Fibroblast of lung (primary cell): ENCODE measurements around the gene TRAPPC5.

ENCODE experiments used
- CTCF ChIP-seq, 2 donors: IDR thresholded peaks in 1 of 2; conservative IDR thresholded peaks in 1 of 2; 1 replicate in 1 of 2; 2 replicates in 1 of 2; pipeline ENCODE4 v1.5.1; 2011 to 2012; ENCODE audit warnings: low read length in 2 of 2, control low read depth in 1 of 2, inconsistent platforms in 1 of 2, low read depth in 1 of 2, mild to moderate bottlenecking in 1 of 2
- EZH2 ChIP-seq: IDR thresholded peaks from 2 replicates; pipeline ENCODE4 v1.5.1; 2012; ENCODE audit warnings: low read length, control low read depth, mild to moderate bottlenecking; ENCODE audit errors: missing control alignments

GRCh38 chr19:7661744-7662538 is 18.7 kb upstream of the TRAPPC5 start:
- no peak for TF ChIP-seq CTCF (conservative IDR thresholded peaks at IDR 0.05 in 1 of 2, IDR thresholded peaks at IDR 0.05 in 1 of 2; ENCODE audit: low read depth in 1 of 2, low read length in 2 of 2)
- no peak for TF ChIP-seq EZH2
